ENCODE data around the gene FBXL7. TPM values are rescaled to one million over a fixed set of nuclear protein-coding genes. Genes with fewer than 3 reads are reported as not detected.
A peak's percentile ranks its signal among the peaks of the same experiment; 100 is the strongest.

Gene FBXL7
- total and polyA plus RNA-seq, 2 donors (not counting 1 experiment from before 2014, with no cell fraction given): 6.4 to 12.9 TPM

GRCh38 chr5:15789642-15790041 is 289.7 kb downstream of the FBXL7 start:
- H2AFZ ChIP-seq (ENCODE audit: low read length): no peak overlapping the region
- no peaks in the 10 kb centered on the region for H3K4me1 ChIP-seq (ENCODE audit: control insufficient read depth, extremely low read depth, insufficient read depth, low read length)
- no peak overlapping the region for H3K9ac ChIP-seq (ENCODE audit: insufficient read depth, low read length)
- H3K4me3 ChIP-seq (replicated peaks in 1 of 4; ENCODE audit: control extremely low read depth in 1 of 4, insufficient read depth in 1 of 4, low read depth in 3 of 4, low read length in 4 of 4): no peak overlapping the region
- H3K79me2 ChIP-seq (ENCODE audit: control insufficient read depth, insufficient read depth, low read length): no peaks in the 10 kb centered on the region
- H3K9me3 ChIP-seq (ENCODE audit: control insufficient read depth, insufficient read depth, low read depth, low read length): no peaks in the 10 kb centered on the region
- TF ChIP-seq EZH2 (IDR thresholded peaks at IDR 0.05; ENCODE audit: low read length, missing control alignments) (no peak), CTCF (conservative IDR thresholded peaks at IDR 0.05 in 1 of 2, IDR thresholded peaks at IDR 0.05 in 1 of 2; ENCODE audit: low read depth in 1 of 2, low read length in 2 of 2) (no peak)
- H3K36me3 ChIP-seq (ENCODE audit: control insufficient read depth, insufficient read depth, low read length): no peaks in the 10 kb centered on the region
- H3K4me2 ChIP-seq (ENCODE audit: extremely low read depth, insufficient read depth, low read length): no peak overlapping the region
- peaks cover 4% of the 10 kb centered on the region for H4K20me1 ChIP-seq (ENCODE audit: control insufficient read depth, extremely low read depth, insufficient read depth, low read length)
- H3K27ac ChIP-seq (ENCODE audit: insufficient read depth, low read length): no peak overlapping the region
- peak in 1 of 2 donors; percentile 49 for DNase-seq (ENCODE audit: low read depth in 2 of 2)
- no peaks in the 10 kb centered on the region for H3K27me3 ChIP-seq (ENCODE audit: control insufficient read depth, insufficient read depth, low read length)

GRCh38 chr5:15790446-15791018 is 290.6 kb downstream of the FBXL7 start:
- TF ChIP-seq CTCF (conservative IDR thresholded peaks at IDR 0.05 in 1 of 2, IDR thresholded peaks at IDR 0.05 in 1 of 2; ENCODE audit: low read depth in 1 of 2, low read length in 2 of 2) (no peak), EZH2 (IDR thresholded peaks at IDR 0.05; ENCODE audit: low read length, missing control alignments) (no peak)
- Histone ChIP-seq H2AFZ (ENCODE audit: low read length) (no peak overlapping the region), H4K20me1 (ENCODE audit: control insufficient read depth, extremely low read depth, insufficient read depth, low read length) (peaks cover 4% of the 10 kb centered on the region), H3K36me3 (ENCODE audit: control insufficient read depth, insufficient read depth, low read length) (no peaks in the 10 kb centered on the region), H3K9me3 (ENCODE audit: control insufficient read depth, insufficient read depth, low read depth, low read length) (no peaks in the 10 kb centered on the region), H3K4me3 (replicated peaks in 1 of 4; ENCODE audit: control extremely low read depth in 1 of 4, insufficient read depth in 1 of 4, low read depth in 3 of 4, low read length in 4 of 4) (no peak overlapping the region), H3K4me2 (ENCODE audit: extremely low read depth, insufficient read depth, low read length) (no peak overlapping the region), H3K4me1 (ENCODE audit: control insufficient read depth, extremely low read depth, insufficient read depth, low read length) (no peaks in the 10 kb centered on the region), H3K27ac (ENCODE audit: insufficient read depth, low read length) (no peak overlapping the region), H3K27me3 (ENCODE audit: control insufficient read depth, insufficient read depth, low read length) (no peaks in the 10 kb centered on the region), H3K79me2 (ENCODE audit: control insufficient read depth, insufficient read depth, low read length) (no peaks in the 10 kb centered on the region), H3K9ac (ENCODE audit: insufficient read depth, low read length) (no peak overlapping the region)
- DNase-seq (ENCODE audit: low read depth in 2 of 2): peak in 1 of 2 donors; percentile 53

GRCh38 chr5:15791274-15791673 is 291.3 kb downstream of the FBXL7 start:
- H3K9ac ChIP-seq (ENCODE audit: insufficient read depth, low read length): no peak overlapping the region
- H3K4me3 ChIP-seq (replicated peaks in 1 of 4; ENCODE audit: control extremely low read depth in 1 of 4, insufficient read depth in 1 of 4, low read depth in 3 of 4, low read length in 4 of 4): no peak overlapping the region
- H3K79me2 ChIP-seq (ENCODE audit: control insufficient read depth, insufficient read depth, low read length): no peaks in the 10 kb centered on the region
- H3K4me2 ChIP-seq (ENCODE audit: extremely low read depth, insufficient read depth, low read length): no peak overlapping the region
- no peak overlapping the region for H3K27ac ChIP-seq (ENCODE audit: insufficient read depth, low read length)
- H3K27me3 ChIP-seq (ENCODE audit: control insufficient read depth, insufficient read depth, low read length): no peaks in the 10 kb centered on the region
- no peaks in the 10 kb centered on the region for H3K9me3 ChIP-seq (ENCODE audit: control insufficient read depth, insufficient read depth, low read depth, low read length)
- H2AFZ ChIP-seq (ENCODE audit: low read length): no peak overlapping the region
- TF ChIP-seq EZH2 (IDR thresholded peaks at IDR 0.05; ENCODE audit: low read length, missing control alignments) (no peak), CTCF (conservative IDR thresholded peaks at IDR 0.05 in 1 of 2, IDR thresholded peaks at IDR 0.05 in 1 of 2; ENCODE audit: low read depth in 1 of 2, low read length in 2 of 2) (peak in 1 of 2 donors; percentile 17)
- peaks cover 4% of the 10 kb centered on the region for H4K20me1 ChIP-seq (ENCODE audit: control insufficient read depth, extremely low read depth, insufficient read depth, low read length)
- H3K4me1 ChIP-seq (ENCODE audit: control insufficient read depth, extremely low read depth, insufficient read depth, low read length): no peaks in the 10 kb centered on the region
- DNase-seq (ENCODE audit: low read depth in 2 of 2): peak in 1 of 2 donors; percentile 24
- no peaks in the 10 kb centered on the region for H3K36me3 ChIP-seq (ENCODE audit: control insufficient read depth, insufficient read depth, low read length)

Data from fibroblast of lung (primary cell).